Keratinocyte (primary cell): ENCODE data around the gene SPP2. TPM values are rescaled to one million over a fixed set of nuclear protein-coding genes. Genes with fewer than 3 reads are reported as not detected.

ENCODE experiments used
- DNase-seq: peaks from one replicate; pipeline ENCODE4 v3.0.0-alpha.2; 2011; ENCODE audit warnings: low read depth, missing footprints, low spot score
- FAIRE-seq: peaks from 2 replicates; lab custom pipeline; 2011; peaks lifted over from hg19 to GRCh38; lab: Jason Lieb, UNC
- H2AFZ ChIP-seq: 2 replicates; pipeline ENCODE4 v1.6.0; 2012; ENCODE audit warnings: low read length, control low read depth, inconsistent platforms; ENCODE audit not compliant: control insufficient read depth
- H3K27ac ChIP-seq: 2 replicates; pipeline ENCODE4 v1.5.1; 2011; ENCODE audit warnings: low read length; ENCODE audit not compliant: control insufficient read depth, insufficient read depth
- H3K27me3 ChIP-seq: 3 replicates; pipeline ENCODE4 v1.6.0; 2011; ENCODE audit warnings: low read length; ENCODE audit not compliant: control insufficient read depth, insufficient read depth; ENCODE audit errors: extremely low read depth
- H3K36me3 ChIP-seq, 2 experiments: 2 replicates in 1 of 2; 3 replicates in 1 of 2; pipeline ENCODE4 v1.5.1; 2011; ENCODE audit warnings: low read length in 2 of 2, mild to moderate bottlenecking in 1 of 2; ENCODE audit not compliant: control insufficient read depth in 2 of 2, insufficient read depth in 2 of 2; ENCODE audit errors: extremely low read depth in 1 of 2
- H3K4me1 ChIP-seq: 3 replicates; pipeline ENCODE4 v1.5.1; 2011; ENCODE audit warnings: low read length; ENCODE audit not compliant: control insufficient read depth, insufficient read depth; ENCODE audit errors: extremely low read depth
- H3K4me2 ChIP-seq: 3 replicates; pipeline ENCODE4 v1.6.0; 2011; ENCODE audit warnings: low read depth, low read length; ENCODE audit not compliant: control insufficient read depth, insufficient read depth; ENCODE audit errors: extremely low read depth
- H3K4me3 ChIP-seq, 3 experiments: fragments of 200-600 bp in 1 of 3; sonication (generic) in 1 of 3; 2 replicates in 2 of 3; 3 replicates in 1 of 3; pipeline ENCODE4 v1.5.1; 2011 to 2016; ENCODE audit warnings: low read length in 3 of 3, mild to moderate bottlenecking in 3 of 3, control low read depth in 2 of 3, inconsistent platforms in 1 of 3, low read depth in 1 of 3, mixed read lengths in 1 of 3, mixed run types in 1 of 3, moderate library complexity in 1 of 3; ENCODE audit not compliant: control insufficient read depth in 2 of 3, insufficient read depth in 2 of 3; ENCODE audit errors: extremely low read depth in 1 of 3
- H3K79me2 ChIP-seq: 2 replicates; pipeline ENCODE4 v1.6.0; 2012; ENCODE audit warnings: low read length; ENCODE audit not compliant: control insufficient read depth, insufficient read depth
- H3K9ac ChIP-seq: 3 replicates; pipeline ENCODE4 v1.6.0; 2011; ENCODE audit warnings: low read length; ENCODE audit not compliant: control insufficient read depth, insufficient read depth; ENCODE audit errors: extremely low read depth
- H3K9me1 ChIP-seq: 3 replicates; pipeline ENCODE4 v1.6.0; 2011; ENCODE audit warnings: low read length; ENCODE audit not compliant: control insufficient read depth, insufficient read depth; ENCODE audit errors: extremely low read depth
- H3K9me3 ChIP-seq: 2 replicates; pipeline ENCODE4 v1.5.1; 2012; ENCODE audit warnings: low read depth, low read length; ENCODE audit not compliant: control insufficient read depth
- H4K20me1 ChIP-seq: 3 replicates; pipeline ENCODE4 v1.6.0; 2011; ENCODE audit warnings: low read length; ENCODE audit not compliant: control insufficient read depth, insufficient read depth; ENCODE audit errors: extremely low read depth
- EZH2 ChIP-seq: IDR thresholded peaks from one replicate; pipeline ENCODE4 v1.6.1; 2012; ENCODE audit warnings: inconsistent platforms, mild to moderate bottlenecking, low read length, moderate library complexity
- dilution Hi-C: fragments of 300-500 bp; cut with MboI; formaldehyde crosslinking; loops from one replicate; pipeline ENCODE4 v1.7.0; 2020; ENCODE audit warnings: low sequenced_read_pairs; ENCODE audit not compliant: extremely low pct_ligation_motif_present
- polyA plus RNA-seq, 5 experiments: library from polyadenylated mRNA; depleted of rRNA in 3 of 5; stranded (reverse) in 3 of 5; stranded (forward) in 1 of 5; unstranded in 1 of 5; fragments of >200 nt; gene quantifications; 1 replicate in 1 of 5; 2 replicates in 3 of 5; 3 replicates in 1 of 5; pipeline versions ENCODE4 v1.2.1 to v1.2.3, GENCODE V29; 2011 to 2012; ENCODE audit warnings: missing spikeins in 2 of 5, low read depth in 1 of 5, low replicate concordance in 1 of 5
- TF ChIP-seq, protein P1 (sequence below), 3 experiments: IDR thresholded peaks in 1 of 3; conservative IDR thresholded peaks in 1 of 3; optimal IDR thresholded peaks in 1 of 3; 2 replicates in 2 of 3; 3 replicates in 1 of 3; pipeline versions ENCODE3 to v1.5.1; 2011; ENCODE audit warnings: low read length in 3 of 3, mild to moderate bottlenecking in 3 of 3, moderate library complexity in 2 of 3, control low read depth in 1 of 3, inconsistent platforms in 1 of 3; ENCODE audit not compliant: insufficient read depth in 2 of 3; ENCODE audit errors: extremely low read depth in 1 of 3

The SPP2 gene
- polyA plus RNA-seq, 1 donor (not counting 4 experiments of a cell fraction or from before 2014, with no cell fraction given): 0.13 TPM

DNA sequence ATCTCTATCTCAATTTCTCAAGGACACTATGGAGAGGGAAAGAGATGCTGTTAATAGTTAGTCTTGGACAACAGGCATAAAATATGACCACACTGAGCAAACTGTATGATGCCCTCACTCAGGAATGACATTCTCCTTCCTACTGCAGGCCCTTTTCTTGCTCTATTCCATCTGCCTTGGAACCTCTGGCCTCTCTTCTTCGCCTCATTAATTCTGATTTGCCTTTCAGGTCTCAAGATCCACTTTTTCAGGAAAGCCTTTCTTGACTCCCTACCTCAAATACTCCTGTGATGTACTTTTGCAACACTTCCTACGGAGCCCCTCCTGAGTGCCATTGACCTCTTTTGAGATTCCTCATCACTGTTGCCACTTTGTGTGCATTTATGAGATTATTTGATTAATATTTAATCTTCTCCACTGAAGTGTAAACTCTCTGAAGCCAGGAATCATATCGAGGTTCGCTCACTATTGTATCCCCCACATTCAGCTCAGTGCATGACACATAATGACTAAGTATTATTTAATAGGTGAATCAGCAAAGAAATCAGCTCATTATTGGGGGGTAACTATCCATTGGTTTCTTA is 21.3 kb upstream of the SPP2 start:
- no peak overlapping the region for H3K4me3 ChIP-seq
- no peaks in the 10 kb centered on the region for H3K9me3 ChIP-seq
- H3K9me1 ChIP-seq: no peaks in the 10 kb centered on the region
- FAIRE-seq (no peak), DNase-seq (no peak)
- H3K27me3 ChIP-seq: no peaks in the 10 kb centered on the region
- H4K20me1 ChIP-seq: no peaks in the 10 kb centered on the region
- H3K36me3 ChIP-seq: no peaks in the 10 kb centered on the region
- no peaks in the 10 kb centered on the region for H3K79me2 ChIP-seq
- H3K27ac ChIP-seq: no peak overlapping the region
- TF ChIP-seq, protein P1, sequence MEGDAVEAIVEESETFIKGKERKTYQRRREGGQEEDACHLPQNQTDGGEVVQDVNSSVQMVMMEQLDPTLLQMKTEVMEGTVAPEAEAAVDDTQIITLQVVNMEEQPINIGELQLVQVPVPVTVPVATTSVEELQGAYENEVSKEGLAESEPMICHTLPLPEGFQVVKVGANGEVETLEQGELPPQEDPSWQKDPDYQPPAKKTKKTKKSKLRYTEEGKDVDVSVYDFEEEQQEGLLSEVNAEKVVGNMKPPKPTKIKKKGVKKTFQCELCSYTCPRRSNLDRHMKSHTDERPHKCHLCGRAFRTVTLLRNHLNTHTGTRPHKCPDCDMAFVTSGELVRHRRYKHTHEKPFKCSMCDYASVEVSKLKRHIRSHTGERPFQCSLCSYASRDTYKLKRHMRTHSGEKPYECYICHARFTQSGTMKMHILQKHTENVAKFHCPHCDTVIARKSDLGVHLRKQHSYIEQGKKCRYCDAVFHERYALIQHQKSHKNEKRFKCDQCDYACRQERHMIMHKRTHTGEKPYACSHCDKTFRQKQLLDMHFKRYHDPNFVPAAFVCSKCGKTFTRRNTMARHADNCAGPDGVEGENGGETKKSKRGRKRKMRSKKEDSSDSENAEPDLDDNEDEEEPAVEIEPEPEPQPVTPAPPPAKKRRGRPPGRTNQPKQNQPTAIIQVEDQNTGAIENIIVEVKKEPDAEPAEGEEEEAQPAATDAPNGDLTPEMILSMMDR (optimal IDR thresholded peaks at IDR 0.05 in 1 of 3, IDR thresholded peaks at IDR 0.05 in 1 of 3, conservative IDR thresholded peaks at IDR 0.05 in 1 of 3; ENCODE audit: extremely low read depth in 1 of 3, insufficient read depth in 2 of 3, low read length in 3 of 3): no peak
- TF ChIP-seq EZH2: no peak
- no peak overlapping the region for H3K4me2 ChIP-seq
- no peak overlapping the region for H2AFZ ChIP-seq
- no peak overlapping the region for H3K9ac ChIP-seq
- dilution Hi-C loops: no loop called here
- peaks cover 20% of the 10 kb centered on the region for H3K4me1 ChIP-seq

DNA sequence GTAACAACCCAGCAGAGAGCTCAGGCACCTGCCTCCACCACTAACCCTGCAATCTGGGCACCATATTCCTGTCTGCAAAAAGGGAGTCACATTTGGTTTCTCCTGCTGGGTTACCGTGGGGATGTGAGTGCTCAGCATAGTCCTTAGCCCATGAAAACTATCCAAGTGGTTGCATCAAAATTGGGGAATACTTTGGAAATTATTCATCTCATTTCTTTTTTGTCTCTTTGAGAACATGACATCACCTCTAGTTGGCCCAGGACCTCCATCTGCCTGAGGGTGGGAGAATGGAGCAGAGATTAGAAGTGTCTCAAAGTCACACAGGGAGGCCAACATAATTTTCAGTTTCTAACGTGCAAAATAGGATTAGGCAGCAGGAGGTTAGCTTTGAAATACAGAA is 19.3 kb upstream of the SPP2 start:
- FAIRE-seq: no peak
- no peaks in the 10 kb centered on the region for H3K9me1 ChIP-seq
- no peak overlapping the region for H2AFZ ChIP-seq
- peaks cover 10% of the 10 kb centered on the region for H3K4me1 ChIP-seq
- H3K9ac ChIP-seq: no peak overlapping the region
- no peak overlapping the region for H3K4me3 ChIP-seq
- no peaks in the 10 kb centered on the region for H3K36me3 ChIP-seq
- H3K4me2 ChIP-seq: no peak overlapping the region
- no peaks in the 10 kb centered on the region for H3K9me3 ChIP-seq
- H3K27me3 ChIP-seq: no peaks in the 10 kb centered on the region
- H3K79me2 ChIP-seq: no peaks in the 10 kb centered on the region
- dilution Hi-C loops: no loop called here
- no peaks in the 10 kb centered on the region for H4K20me1 ChIP-seq
- no peak overlapping the region for H3K27ac ChIP-seq
- TF ChIP-seq, protein P1 (optimal IDR thresholded peaks at IDR 0.05 in 1 of 3, IDR thresholded peaks at IDR 0.05 in 1 of 3, conservative IDR thresholded peaks at IDR 0.05 in 1 of 3; ENCODE audit: extremely low read depth in 1 of 3, insufficient read depth in 2 of 3, low read length in 3 of 3): no peak
- TF ChIP-seq EZH2: no peak
- DNase-seq: no peak
